ENCODE results near the gene LRP3.

DNA sequence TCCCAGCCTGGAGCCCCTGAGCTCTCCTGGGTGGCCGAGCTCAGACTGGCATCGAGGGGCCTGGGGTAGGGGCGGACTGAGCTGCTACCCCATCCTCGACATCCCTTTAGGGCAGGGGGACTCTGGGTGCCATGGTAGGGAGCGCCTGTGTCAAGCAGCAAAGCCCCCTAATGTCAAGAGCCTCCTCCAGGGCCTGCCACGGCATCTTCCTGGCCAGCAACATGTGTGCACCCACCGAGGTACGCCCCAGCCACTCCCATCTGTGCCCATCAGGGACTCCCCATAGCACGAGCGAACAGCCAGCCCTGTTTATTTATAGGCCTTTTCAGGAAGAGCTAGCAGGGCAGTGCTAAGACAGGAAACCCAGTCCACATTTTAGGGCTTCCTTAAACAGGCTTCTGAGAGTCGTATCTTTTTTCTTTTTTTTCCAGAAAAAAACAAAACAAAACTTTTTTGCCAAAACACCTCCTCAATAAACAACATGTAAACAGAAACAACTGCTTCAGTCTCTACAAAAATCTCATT, 14.3 kb downstream of the LRP3 start:
- no peak for TF ChIP-seq GATA2 (IDR thresholded peaks at IDR 0.05; ENCODE audit: low read depth, low read length)
- TF ChIP-seq GATA3 (IDR thresholded peaks at IDR 0.05; ENCODE audit: low read depth, low read length) = no peak

Measured in SH-SY5Y (cell line).